ENCODE results near the gene NSF.
"Not testable (repeated sequence)": the region's sequence is repeated elsewhere in the genome, so short reads cannot be mapped to it uniquely, and the experiment has no call there.

Gene NSF

DNA sequence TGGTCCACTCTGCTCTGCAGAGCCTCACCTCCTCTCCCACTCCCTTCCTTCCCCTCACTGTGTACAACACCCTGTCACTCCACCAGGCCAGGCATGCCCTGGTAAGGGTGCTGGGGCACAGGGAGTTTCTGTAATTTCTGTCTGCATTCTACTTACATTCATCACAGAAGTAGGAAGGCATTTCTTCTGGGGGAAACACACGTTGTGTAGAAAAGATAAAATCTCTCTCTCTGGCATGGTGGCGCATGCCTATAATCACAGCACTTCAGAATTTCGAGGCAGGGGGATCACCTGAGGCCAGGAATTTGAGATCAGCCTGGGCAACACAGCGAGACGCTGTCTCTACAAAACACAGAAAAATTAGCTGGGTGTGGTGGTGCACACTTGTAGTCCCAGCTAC lies 201.1 kb downstream of the NSF start:
- in situ Hi-C loops (cut with MboI; ENCODE audit: low sequenced_read_pairs, unreplicated experiment), result loop anchor here (25.0 kb wide), 2 partner anchors 96 to 196 kb away; partner anchors contain the start of gene RPRML
- TF ChIP-seq, protein P1, sequence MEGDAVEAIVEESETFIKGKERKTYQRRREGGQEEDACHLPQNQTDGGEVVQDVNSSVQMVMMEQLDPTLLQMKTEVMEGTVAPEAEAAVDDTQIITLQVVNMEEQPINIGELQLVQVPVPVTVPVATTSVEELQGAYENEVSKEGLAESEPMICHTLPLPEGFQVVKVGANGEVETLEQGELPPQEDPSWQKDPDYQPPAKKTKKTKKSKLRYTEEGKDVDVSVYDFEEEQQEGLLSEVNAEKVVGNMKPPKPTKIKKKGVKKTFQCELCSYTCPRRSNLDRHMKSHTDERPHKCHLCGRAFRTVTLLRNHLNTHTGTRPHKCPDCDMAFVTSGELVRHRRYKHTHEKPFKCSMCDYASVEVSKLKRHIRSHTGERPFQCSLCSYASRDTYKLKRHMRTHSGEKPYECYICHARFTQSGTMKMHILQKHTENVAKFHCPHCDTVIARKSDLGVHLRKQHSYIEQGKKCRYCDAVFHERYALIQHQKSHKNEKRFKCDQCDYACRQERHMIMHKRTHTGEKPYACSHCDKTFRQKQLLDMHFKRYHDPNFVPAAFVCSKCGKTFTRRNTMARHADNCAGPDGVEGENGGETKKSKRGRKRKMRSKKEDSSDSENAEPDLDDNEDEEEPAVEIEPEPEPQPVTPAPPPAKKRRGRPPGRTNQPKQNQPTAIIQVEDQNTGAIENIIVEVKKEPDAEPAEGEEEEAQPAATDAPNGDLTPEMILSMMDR (IDR thresholded peaks at IDR 0.05; ENCODE audit: borderline replicate concordance, control extremely low read depth, extremely low read depth, insufficient read depth, missing control alignments), result no peak
- DNase-seq (ENCODE audit: low spot score), result no peak

DNA sequence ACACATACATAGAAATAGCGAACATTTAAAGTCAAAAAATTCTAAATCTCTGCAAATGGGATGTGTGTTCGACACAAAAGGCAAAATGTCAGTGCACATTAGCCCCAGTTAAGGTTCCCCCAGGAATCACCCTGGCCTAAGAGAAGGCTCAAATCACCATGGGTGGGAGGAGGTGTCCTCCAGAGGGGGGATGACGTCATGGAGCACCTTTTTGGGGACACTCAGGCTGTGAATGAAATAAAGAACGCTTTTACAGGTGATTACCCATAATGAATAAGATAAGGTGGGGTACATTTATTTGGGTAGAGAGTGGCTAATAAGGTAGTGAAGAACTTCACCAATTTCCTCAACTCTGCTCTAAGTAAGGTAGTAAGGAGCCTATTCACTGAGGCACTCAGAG lies 201.6 kb downstream of the NSF start:
- in situ Hi-C loops (cut with MboI; ENCODE audit: low sequenced_read_pairs, unreplicated experiment), result loop anchor here (25.0 kb wide), 2 partner anchors 95 to 195 kb away; partner anchors contain the start of gene RPRML
- TF ChIP-seq, protein P1 (IDR thresholded peaks at IDR 0.05; ENCODE audit: borderline replicate concordance, control extremely low read depth, extremely low read depth, insufficient read depth, missing control alignments), result no peak

DNA sequence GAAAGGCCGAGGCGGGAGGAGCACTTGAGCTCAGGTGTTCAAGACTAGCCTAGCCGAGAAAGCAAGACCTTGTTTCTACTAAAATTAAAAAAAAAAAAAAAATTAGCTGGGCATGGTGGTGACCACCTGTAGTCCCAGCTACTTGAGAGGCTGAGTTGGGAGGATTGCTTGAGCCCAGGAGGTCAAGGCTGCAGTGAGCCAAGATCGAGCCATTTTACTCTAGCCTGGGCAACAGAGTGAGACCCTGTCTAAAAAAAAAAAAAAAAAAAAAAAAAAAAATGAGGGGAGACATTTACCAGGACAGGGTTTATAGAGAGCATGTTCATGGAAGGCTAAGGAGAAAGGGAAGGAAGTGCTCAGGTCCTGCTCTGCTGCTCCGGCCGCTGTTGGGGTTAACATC lies 202.6 kb downstream of the NSF start:
- not testable (repeated sequence) for DNase-seq (ENCODE audit: low spot score)
- in situ Hi-C loops (cut with MboI; ENCODE audit: low sequenced_read_pairs, unreplicated experiment), result loop anchor here (25.0 kb wide), 2 partner anchors 94 to 194 kb away; partner anchors contain the start of gene RPRML

More for the DNA sequence above, 201.6 kb downstream of the NSF start:
- no peak for DNase-seq (ENCODE audit: low spot score)

DNA sequence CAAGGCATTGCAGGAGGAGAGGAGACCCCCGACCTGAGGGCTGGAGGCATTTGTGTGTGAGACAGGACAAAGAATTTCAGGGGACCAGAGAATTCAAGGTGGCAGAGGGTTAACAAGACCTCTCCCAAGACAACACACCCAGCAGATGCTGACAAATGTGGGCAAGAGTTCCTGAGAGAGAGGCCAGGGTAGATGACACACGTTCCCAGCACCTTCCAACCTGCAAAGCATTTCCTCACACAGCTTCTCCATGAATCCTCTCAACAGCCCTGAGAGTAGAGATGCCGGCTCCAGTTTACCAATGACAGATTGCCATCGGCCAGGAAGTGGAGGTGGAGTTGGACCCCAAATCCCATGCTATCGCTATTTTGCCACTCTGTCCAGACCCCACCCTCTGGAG lies 203.1 kb downstream of the NSF start:
- TF ChIP-seq, protein P1 (IDR thresholded peaks at IDR 0.05; ENCODE audit: borderline replicate concordance, control extremely low read depth, extremely low read depth, insufficient read depth, missing control alignments), result no peak
- in situ Hi-C loops (cut with MboI; ENCODE audit: low sequenced_read_pairs, unreplicated experiment), result loop anchor here (25.0 kb wide), 2 partner anchors 94 to 194 kb away; partner anchors contain the start of gene RPRML

DNA sequence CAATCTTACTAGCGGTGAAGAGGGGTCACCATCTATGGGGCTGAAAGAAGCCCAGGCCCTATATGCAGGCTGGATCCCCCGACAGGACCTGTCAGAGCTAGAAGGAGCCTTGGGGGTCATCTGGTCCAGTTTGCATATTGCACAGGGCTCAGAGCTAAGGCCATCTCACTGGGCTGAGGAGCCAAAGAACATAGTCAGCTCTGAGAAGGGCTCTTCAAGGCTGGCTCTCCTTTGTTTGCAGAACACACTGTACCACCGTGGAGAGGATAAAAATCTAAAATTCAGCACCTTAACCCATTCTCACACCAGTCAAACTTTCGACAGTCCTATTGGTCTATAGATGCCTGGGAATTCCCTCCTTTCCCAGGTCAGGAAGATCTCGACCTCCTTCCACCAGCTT lies 203.8 kb downstream of the NSF start:
- no peak for DNase-seq (ENCODE audit: low spot score)
- TF ChIP-seq, protein P1 (IDR thresholded peaks at IDR 0.05; ENCODE audit: borderline replicate concordance, control extremely low read depth, extremely low read depth, insufficient read depth, missing control alignments), result no peak
- in situ Hi-C loops (cut with MboI; ENCODE audit: low sequenced_read_pairs, unreplicated experiment), result loop anchor here (25.0 kb wide), 2 partner anchors 93 to 193 kb away; partner anchors contain the start of gene RPRML

More for the DNA sequence above, 203.1 kb downstream of the NSF start:
- no peak for DNase-seq (ENCODE audit: low spot score)

DNA sequence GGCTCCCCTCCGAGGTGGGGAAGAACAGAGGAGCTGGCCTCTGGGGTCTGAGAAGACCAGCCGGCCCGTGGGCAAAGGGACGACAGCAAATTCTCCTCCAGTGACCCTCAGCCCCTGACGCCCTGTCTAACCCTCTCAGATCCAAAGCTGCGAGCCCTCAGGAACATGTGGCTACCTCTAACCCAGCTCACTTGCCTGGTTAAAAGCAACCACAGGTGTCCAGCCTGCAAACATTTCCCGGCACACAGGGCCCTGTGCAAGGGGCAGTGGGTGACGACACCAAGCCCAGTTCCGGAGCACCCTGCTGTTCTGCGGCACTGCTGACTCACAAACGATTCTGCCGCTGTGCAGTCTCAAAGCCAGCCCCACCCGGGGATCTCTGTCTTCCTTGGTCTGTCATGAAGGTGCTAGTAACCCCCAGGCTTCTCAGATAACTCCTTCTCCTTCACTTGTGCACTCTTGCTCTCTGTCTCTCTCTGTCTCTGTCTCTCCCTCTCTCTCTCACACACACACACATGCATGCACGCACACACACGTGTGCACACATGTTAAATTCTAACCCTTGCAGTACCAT lies 205.0 kb downstream of the NSF start:
- TF ChIP-seq, protein P1 (IDR thresholded peaks at IDR 0.05; ENCODE audit: borderline replicate concordance, control extremely low read depth, extremely low read depth, insufficient read depth, missing control alignments), result no peak
- no peak for DNase-seq (ENCODE audit: low spot score)
- in situ Hi-C loops (cut with MboI; ENCODE audit: low sequenced_read_pairs, unreplicated experiment), result loop anchor here (25.0 kb wide), 2 partner anchors 92 to 192 kb away; partner anchors contain the start of gene RPRML

DNA sequence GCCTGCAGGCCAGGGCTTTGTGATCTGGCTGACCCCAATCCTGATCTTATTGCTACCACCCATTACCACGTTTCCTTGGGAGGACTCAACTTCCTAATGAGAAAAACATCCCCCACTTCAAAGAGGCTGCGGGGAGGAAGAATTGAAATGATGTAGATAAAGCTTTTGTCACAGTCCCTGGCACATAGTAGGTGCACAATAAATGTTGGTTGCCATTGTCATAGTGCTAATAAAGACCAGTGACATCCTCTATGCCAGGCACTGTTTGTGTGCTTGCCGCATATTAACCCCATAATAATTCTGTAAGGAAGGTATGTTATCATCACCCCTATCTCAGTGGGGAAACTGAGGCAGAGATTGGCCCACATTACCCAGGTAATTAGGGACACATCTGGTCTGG lies 205.6 kb downstream of the NSF start:
- in situ Hi-C loops (cut with MboI; ENCODE audit: low sequenced_read_pairs, unreplicated experiment), result loop anchor here (25.0 kb wide), 2 partner anchors 91 to 191 kb away; partner anchors contain the start of gene RPRML
- DNase-seq (ENCODE audit: low spot score), result no peak
- TF ChIP-seq, protein P1 (IDR thresholded peaks at IDR 0.05; ENCODE audit: borderline replicate concordance, control extremely low read depth, extremely low read depth, insufficient read depth, missing control alignments), result no peak

All from GM13976 (cell line).